Thoracic aorta (tissue), 2 donors: ENCODE results near the gene DYNLRB1. TPM values are rescaled to one million over a fixed set of nuclear protein-coding genes. Genes with fewer than 3 reads are reported as not detected.

Source experiments
- ATAC-seq: fragments of 150-250 bp; one replicate; pipeline ENCODE4 v1.8.0; 2017; ENCODE audit warnings: low read depth; ENCODE audit not compliant: insufficient number of reproducible peaks, low FRiP score
- DNase-seq: peaks from one replicate; pipeline ENCODE4 v3.0.0-alpha.2; 2020; ENCODE audit warnings: low spot score
- H3K27ac ChIP-seq, 2 donors: fragments of 200-600 bp; sonication (generic); 1 replicate in 1 of 2; 2 replicates in 1 of 2; pipeline ENCODE4 v1.5.1; 2016; ENCODE audit warnings: mild to moderate bottlenecking in 2 of 2, moderate library complexity in 2 of 2
- H3K27me3 ChIP-seq: fragments of 200-600 bp; sonication (generic); replicated peaks from 2 replicates; pipeline ENCODE4 v1.6.0; 2016; ENCODE audit warnings: mild to moderate bottlenecking; ENCODE audit not compliant: insufficient read depth
- H3K36me3 ChIP-seq: fragments of 200-600 bp; sonication (generic); one replicate; pipeline ENCODE4 v1.5.1; 2016
- H3K4me1 ChIP-seq, 2 donors: fragments of 200-600 bp; sonication (generic); 1 replicate in 1 of 2; 2 replicates in 1 of 2; pipeline versions ENCODE4 v1.5.1 to v1.6.0; 2016; ENCODE audit warnings: low read depth in 2 of 2, mild to moderate bottlenecking in 1 of 2; ENCODE audit not compliant: control insufficient read depth in 1 of 2
- H3K4me3 ChIP-seq: fragments of 200-600 bp; sonication (generic); 2 replicates; pipeline ENCODE4 v1.5.1; 2016; ENCODE audit warnings: mild to moderate bottlenecking
- H3K9me3 ChIP-seq: fragments of 200-600 bp; sonication (generic); 2 replicates; pipeline ENCODE4 v1.5.1; 2016
- CTCF ChIP-seq: fragments of 200-600 bp; sonication (generic); IDR thresholded peaks from one replicate; pipeline ENCODE4 v1.5.1; 2019; ENCODE audit warnings: antibody characterized with exemption
- total RNA-seq, 2 donors: library from RNA; depleted of rRNA; stranded (reverse); fragments of >200 nt; gene quantifications; one replicate each; pipeline versions ENCODE4 v1.1.0 to v1.2.3, GENCODE V29; 2016

Gene DYNLRB1
- total RNA-seq, 2 donors from 2014 or later, result 115 to 138 TPM

GRCh38 chr20:34506480-34506879 is 9.7 kb upstream of the DYNLRB1 start:
- TF ChIP-seq CTCF, result no peak
- no peaks in the 10 kb centered on the region for H3K4me1 ChIP-seq
- no peak for ATAC-seq
- H3K9me3 ChIP-seq, result no peaks in the 10 kb centered on the region
- no peak for DNase-seq
- no peak overlapping the region for H3K4me3 ChIP-seq
- H3K27ac ChIP-seq, result no peak overlapping the region
- H3K27me3 ChIP-seq, result no peaks in the 10 kb centered on the region
- peaks cover 14% of the 10 kb centered on the region for H3K36me3 ChIP-seq

DNA sequence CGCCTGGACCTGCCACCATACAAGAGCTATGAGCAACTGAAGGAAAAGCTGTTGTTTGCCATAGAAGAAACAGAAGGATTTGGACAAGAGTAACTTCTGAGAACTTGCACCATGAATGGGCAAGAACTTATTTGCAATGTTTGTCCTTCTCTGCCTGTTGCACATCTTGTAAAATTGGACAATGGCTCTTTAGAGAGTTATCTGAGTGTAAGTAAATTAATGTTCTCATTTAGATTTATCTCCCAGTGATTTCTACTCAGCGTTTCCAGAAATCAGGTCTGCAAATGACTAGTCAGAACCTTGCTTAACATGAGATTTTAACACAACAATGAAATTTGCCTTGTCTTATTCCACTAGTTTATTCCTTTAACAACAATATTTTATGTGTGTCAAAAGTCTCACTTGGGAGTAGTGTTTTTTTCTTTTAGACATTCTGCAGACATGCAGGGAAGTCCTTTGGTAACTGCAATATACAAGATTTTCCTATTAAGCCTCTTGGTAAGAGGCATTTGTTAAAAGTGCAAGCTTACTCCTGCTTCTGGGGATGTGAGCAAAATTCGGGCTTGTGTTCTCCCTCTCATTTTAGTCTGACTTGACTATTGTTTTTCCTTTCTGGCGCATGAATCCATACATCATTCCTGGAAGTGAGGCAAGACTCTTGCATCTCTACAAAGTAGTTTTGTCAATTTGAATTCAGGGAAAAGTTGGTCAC is 8.4 kb upstream of the DYNLRB1 start:
- no peak for DNase-seq
- no peak overlapping the region for H3K27ac ChIP-seq
- no peak for TF ChIP-seq CTCF
- no peaks in the 10 kb centered on the region for H3K9me3 ChIP-seq
- H3K4me3 ChIP-seq, result no peak overlapping the region
- H3K4me1 ChIP-seq, result no peaks in the 10 kb centered on the region
- no peaks in the 10 kb centered on the region for H3K27me3 ChIP-seq
- no peak for ATAC-seq
- H3K36me3 ChIP-seq, result peaks cover 14% of the 10 kb centered on the region

DNA sequence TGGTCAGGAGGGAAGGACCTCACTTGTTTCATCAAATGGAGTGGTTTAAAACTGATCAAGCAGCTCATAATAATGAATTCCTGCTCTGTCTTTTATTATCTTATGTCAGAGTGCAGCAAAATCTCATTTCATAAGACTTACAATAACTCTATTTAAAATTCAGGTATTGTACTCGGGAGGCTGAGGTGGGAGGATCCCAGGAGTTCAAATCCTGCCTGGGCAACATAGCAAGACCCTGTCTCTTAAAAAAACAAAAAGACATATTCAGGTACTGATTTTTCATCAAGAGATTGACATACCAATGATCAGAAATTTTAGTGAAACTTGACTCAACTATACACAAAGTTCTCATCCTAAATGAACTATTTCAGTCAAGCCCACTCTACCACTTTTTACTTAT is 5.6 kb upstream of the DYNLRB1 start:
- Histone ChIP-seq H3K9me3 (no peaks in the 10 kb centered on the region), H3K27ac (no peak overlapping the region), H3K27me3 (no peaks in the 10 kb centered on the region), H3K4me1 (peaks cover 3 to 10% of the 10 kb centered on the region in 2 donors), H3K4me3 (no peak overlapping the region), H3K36me3 (peaks cover 7% of the 10 kb centered on the region)
- ATAC-seq (no peak), DNase-seq (no peak)
- no peak for TF ChIP-seq CTCF

GRCh38 chr20:34511891-34512265 is 4.3 kb upstream of the DYNLRB1 start:
- DNase-seq, result no peak
- peaks cover 3 to 11% of the 10 kb centered on the region in 2 donors for H3K4me1 ChIP-seq
- no peak for ATAC-seq
- no peak for TF ChIP-seq CTCF
- no peaks in the 10 kb centered on the region for H3K27me3 ChIP-seq
- no peak overlapping the region for H3K4me3 ChIP-seq
- peaks cover 5% of the 10 kb centered on the region for H3K36me3 ChIP-seq
- no peak overlapping the region for H3K27ac ChIP-seq
- no peaks in the 10 kb centered on the region for H3K9me3 ChIP-seq

- H3K9me3 ChIP-seq, result no peaks in the 10 kb centered on the region
These were observed 3.8 kb upstream of the DYNLRB1 start for GRCh38 chr20:34512266-34512954.

More at GRCh38 chr20:34512266-34512954, 3.8 kb upstream of the DYNLRB1 start:
- Histone ChIP-seq H3K27ac (no peak overlapping the region), H3K36me3 (peaks cover 5% of the 10 kb centered on the region), H3K27me3 (no peaks in the 10 kb centered on the region), H3K4me1 (peaks cover 3 to 14% of the 10 kb centered on the region in 2 donors), H3K4me3 (no peak overlapping the region)
- no peak for DNase-seq
- TF ChIP-seq CTCF, result no peak
- no peak for ATAC-seq
